H1 (cell line): ENCODE results near the gene MBD4. TPM values are rescaled to one million over a fixed set of nuclear protein-coding genes. Genes with fewer than 3 reads are reported as not detected.

ENCODE experiments used
- ASH2L ChIP-seq: fragments of 200-600, 300-600 bp; sonication (generic); IDR thresholded peaks from one replicate; pipeline ENCODE4 v1.7.1; 2017; ENCODE audit warnings: low read length
- BCL11A ChIP-seq, 2 experiments: IDR thresholded peaks; one replicate each; pipeline ENCODE4 v1.6.1; 2011; ENCODE audit warnings: low read depth in 2 of 2, low read length in 2 of 2, mild to moderate bottlenecking in 2 of 2
- EZH2 ChIP-seq: fragments of 200-600 bp; sonication (generic); IDR thresholded peaks from 2 replicates; pipeline ENCODE4 v1.7.1; 2012; ENCODE audit warnings: low read depth, mild to moderate bottlenecking, moderate library complexity, low read length, inconsistent platforms; ENCODE audit not compliant: severe bottlenecking
- ZNF274 ChIP-seq: IDR thresholded peaks from 2 replicates; pipeline ENCODE4 v1.7.0; 2012; ENCODE audit warnings: low read length, borderline replicate concordance; ENCODE audit errors: extremely low read depth
- polyA plus RNA-seq, 7 experiments: library from polyadenylated mRNA; depleted of rRNA in 3 of 7; stranded (reverse) in 5 of 7; unstranded in 2 of 7; fragments of >200 nt in 5 of 7; fragments of 200-250 nt in 2 of 7; gene quantifications; 1 replicate in 5 of 7; 2 replicates in 1 of 7; 4 replicates in 1 of 7; pipeline versions ENCODE4 v1.2.1 to v1.2.3, GENCODE V29; 2011 to 2013; ENCODE audit warnings: missing spikeins in 2 of 7, mixed read lengths in 2 of 7
- total RNA-seq: library from RNA; stranded (reverse); fragmentation: NEBNext Ultra II Directional; extraction: Animal tissue kit (Norgen Biotek cat#: 25700); gene quantifications from 2 replicates; pipeline ENCODE4 v1.2.1, GENCODE V29; 2021

The MBD4 gene
- total and polyA plus RNA-seq, 2 of the 8 experiments (the other 6 are each of a cell fraction or from before 2014, with no cell fraction given), result 11.2 to 35.8 TPM

GRCh38 chr3:129460155-129460554, 20.4 kb upstream of the MBD4 start (continued):
- no peak for TF ChIP-seq ASH2L
- no peak for TF ChIP-seq EZH2
- no peak for TF ChIP-seq ZNF274
- TF ChIP-seq BCL11A (IDR thresholded peaks at IDR 0.05; ENCODE audit: low read depth in 2 of 2, low read length in 2 of 2), result no peak
- TF ChIP-seq, all 59 proteins: peak for 0
